SK-N-SH treated with all-trans-retinoic acid at 6 μM for 48 hours (cell line): ENCODE measurements around the gene SEC24A.
"Not testable (repeated sequence)": the region's sequence is repeated elsewhere in the genome, so short reads cannot be mapped to it uniquely, and the experiment has no call there.

Experiments
- ATAC-seq: fragments of 200-7000 bp; cut with Tn5 transposase; 3 replicates; pipeline ENCODE4 v1.9.1; 2020; ENCODE audit warnings: mild to moderate bottlenecking, moderate library complexity
- ARNTL ChIP-seq: fragments of 450-650 bp; formaldehyde crosslinking; IDR thresholded peaks from 2 replicates; pipeline ENCODE4 v1.5.0; 2020; ENCODE audit warnings: low read depth, mild to moderate bottlenecking, moderate library complexity, borderline replicate concordance
- BACH2 ChIP-seq: fragments of 250-450 bp; sonication (Bioruptor Pico); IDR thresholded peaks from 2 replicates; pipeline ENCODE4 v1.9.0; 2021; ENCODE audit warnings: mild to moderate bottlenecking, borderline replicate concordance
- CREB5 ChIP-seq: fragments of 250-450 bp; sonication (Bioruptor Pico); IDR thresholded peaks from 2 replicates; pipeline ENCODE4 v1.5.1; 2020; ENCODE audit warnings: low read depth, mild to moderate bottlenecking, moderate library complexity
- ESRRG ChIP-seq: fragments of 250-450 bp; sonication (Bioruptor Pico); IDR thresholded peaks from 2 replicates; pipeline ENCODE4 v1.6.1; 2021; ENCODE audit warnings: mild to moderate bottlenecking
- GLIS3 ChIP-seq: fragments of 250-450 bp; sonication (Bioruptor Pico); IDR thresholded peaks from 2 replicates; pipeline ENCODE4 v1.5.0; 2020; ENCODE audit warnings: mild to moderate bottlenecking, moderate library complexity
- ISL1 ChIP-seq: fragments of 250-450 bp; sonication (Bioruptor Pico); IDR thresholded peaks from 2 replicates; pipeline ENCODE4 v2.1.2; 2022; ENCODE audit warnings: mild to moderate bottlenecking, moderate library complexity
- RARB ChIP-seq: fragments of 250-450 bp; sonication (Bioruptor Pico); IDR thresholded peaks from 2 replicates; pipeline ENCODE4 v1.8.0; 2021; ENCODE audit warnings: mild to moderate bottlenecking, moderate library complexity
- SNAI2 ChIP-seq: fragments of 250-450 bp; sonication (Bioruptor Pico); IDR thresholded peaks from 2 replicates; pipeline ENCODE4 v1.5.0; 2020; ENCODE audit warnings: mild to moderate bottlenecking, moderate library complexity
- TCF4 ChIP-seq: fragments of 250-450 bp; sonication (Bioruptor Pico); IDR thresholded peaks from 2 replicates; pipeline ENCODE4 v1.8.0; 2021; ENCODE audit warnings: mild to moderate bottlenecking, moderate library complexity, borderline replicate concordance
- TOX ChIP-seq: fragments of 250-450 bp; sonication (Bioruptor Pico); IDR thresholded peaks from 2 replicates; pipeline ENCODE4 v1.8.0; 2021; ENCODE audit warnings: mild to moderate bottlenecking, moderate library complexity, borderline replicate concordance
- ZC3H10 ChIP-seq: fragments of 250-450 bp; sonication (Bioruptor Pico); IDR thresholded peaks from 2 replicates; pipeline ENCODE4 v1.5.1; 2021; ENCODE audit warnings: mild to moderate bottlenecking, moderate library complexity
- ZFP3 ChIP-seq: fragments of 250-450 bp; sonication (Bioruptor Pico); IDR thresholded peaks from 2 replicates; pipeline ENCODE4 v1.5.0; 2020; ENCODE audit warnings: mild to moderate bottlenecking, moderate library complexity
- ZFP30 ChIP-seq: fragments of 450-650 bp; formaldehyde crosslinking; IDR thresholded peaks from 2 replicates; pipeline ENCODE4 v1.5.0; 2022; ENCODE audit warnings: mild to moderate bottlenecking, moderate library complexity
- ZNF565 ChIP-seq: fragments of 450-650 bp; formaldehyde crosslinking; conservative IDR thresholded peaks from 2 replicates; pipeline ENCODE4 v1.5.0; 2020; ENCODE audit warnings: low read depth, mild to moderate bottlenecking, moderate library complexity
- ZNF70 ChIP-seq: fragments of 450-650 bp; formaldehyde crosslinking; IDR thresholded peaks from 2 replicates; pipeline ENCODE4 v1.5.0; 2020; ENCODE audit warnings: mild to moderate bottlenecking, moderate library complexity
- ZNF8 ChIP-seq: fragments of 450-650 bp; formaldehyde crosslinking; IDR thresholded peaks from 2 replicates; pipeline ENCODE4 v1.5.0; 2020; ENCODE audit warnings: mild to moderate bottlenecking, moderate library complexity
- TF ChIP-seq, protein P1 (sequence below): fragments of 250-450 bp; sonication (Bioruptor Pico); IDR thresholded peaks from 2 replicates; pipeline ENCODE4 v1.5.1; 2021; ENCODE audit warnings: mild to moderate bottlenecking, moderate library complexity
- TF ChIP-seq, protein P2 (sequence below): fragments of 250-450 bp; sonication (Bioruptor Pico); IDR thresholded peaks from 2 replicates; pipeline ENCODE4 v1.8.0; 2021; ENCODE audit warnings: low read depth, mild to moderate bottlenecking, moderate library complexity, borderline replicate concordance
- TF ChIP-seq, protein P3 (sequence below): fragments of 250-450 bp; sonication (Bioruptor Pico); IDR thresholded peaks from 2 replicates; pipeline ENCODE4 v1.5.0; 2020; ENCODE audit warnings: mild to moderate bottlenecking, moderate library complexity

SEC24A gene

GRCh38 chr5:134662971-134663370, 14.4 kb downstream of the SEC24A start:
- TF ChIP-seq ZFP3 (no peak), RARB (CRISPR knock-in tag) (no peak), ZFP30 (CRISPR knock-in tag) (no peak), BACH2 (no peak), SNAI2 (CRISPR knock-in tag) (no peak), ZC3H10 (CRISPR knock-in tag) (no peak)
- no peak for ATAC-seq

DNA sequence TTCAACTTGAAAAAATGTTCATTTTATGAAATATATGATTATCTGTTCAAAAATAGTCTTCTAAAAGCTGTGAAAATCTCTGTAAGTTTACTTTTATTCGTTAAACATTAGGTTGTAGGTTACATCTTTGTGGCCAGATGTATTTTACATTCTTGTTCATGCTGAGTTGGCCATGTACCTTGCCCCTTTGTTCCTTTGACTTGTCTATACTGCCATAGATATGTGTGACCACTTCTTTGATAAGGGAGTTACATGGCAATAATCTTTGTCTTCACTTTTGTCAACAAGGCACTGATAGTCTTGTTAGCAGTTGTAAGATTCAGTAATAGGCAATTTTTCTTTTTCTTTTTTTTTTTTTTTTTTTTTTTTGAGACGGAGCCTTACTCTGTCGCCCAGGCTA, 15.9 kb downstream of the SEC24A start:
- TF ChIP-seq CREB5 (CRISPR knock-in tag): no peak
- no peak for TF ChIP-seq TOX (CRISPR knock-in tag)
- TF ChIP-seq ZNF565 (CRISPR knock-in tag): no peak
- TF ChIP-seq, protein P1, sequence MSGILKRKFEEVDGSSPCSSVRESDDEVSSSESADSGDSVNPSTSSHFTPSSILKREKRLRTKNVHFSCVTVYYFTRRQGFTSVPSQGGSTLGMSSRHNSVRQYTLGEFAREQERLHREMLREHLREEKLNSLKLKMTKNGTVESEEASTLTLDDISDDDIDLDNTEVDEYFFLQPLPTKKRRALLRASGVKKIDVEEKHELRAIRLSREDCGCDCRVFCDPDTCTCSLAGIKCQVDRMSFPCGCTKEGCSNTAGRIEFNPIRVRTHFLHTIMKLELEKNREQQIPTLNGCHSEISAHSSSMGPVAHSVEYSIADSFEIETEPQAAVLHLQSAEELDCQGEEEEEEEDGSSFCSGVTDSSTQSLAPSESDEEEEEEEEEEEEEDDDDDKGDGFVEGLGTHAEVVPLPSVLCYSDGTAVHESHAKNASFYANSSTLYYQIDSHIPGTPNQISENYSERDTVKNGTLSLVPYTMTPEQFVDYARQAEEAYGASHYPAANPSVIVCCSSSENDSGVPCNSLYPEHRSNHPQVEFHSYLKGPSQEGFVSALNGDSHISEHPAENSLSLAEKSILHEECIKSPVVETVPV (CRISPR knock-in tag): no peak
- no peak for TF ChIP-seq ARNTL (CRISPR knock-in tag)
- TF ChIP-seq, protein P2, sequence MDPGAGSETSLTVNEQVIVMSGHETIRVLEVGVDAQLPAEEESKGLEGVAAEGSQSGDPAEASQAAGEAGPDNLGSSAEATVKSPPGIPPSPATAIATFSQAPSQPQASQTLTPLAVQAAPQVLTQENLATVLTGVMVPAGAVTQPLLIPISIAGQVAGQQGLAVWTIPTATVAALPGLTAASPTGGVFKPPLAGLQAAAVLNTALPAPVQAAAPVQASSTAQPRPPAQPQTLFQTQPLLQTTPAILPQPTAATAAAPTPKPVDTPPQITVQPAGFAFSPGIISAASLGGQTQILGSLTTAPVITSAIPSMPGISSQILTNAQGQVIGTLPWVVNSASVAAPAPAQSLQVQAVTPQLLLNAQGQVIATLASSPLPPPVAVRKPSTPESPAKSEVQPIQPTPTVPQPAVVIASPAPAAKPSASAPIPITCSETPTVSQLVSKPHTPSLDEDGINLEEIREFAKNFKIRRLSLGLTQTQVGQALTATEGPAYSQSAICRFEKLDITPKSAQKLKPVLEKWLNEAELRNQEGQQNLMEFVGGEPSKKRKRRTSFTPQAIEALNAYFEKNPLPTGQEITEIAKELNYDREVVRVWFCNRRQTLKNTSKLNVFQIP (CRISPR knock-in tag): no peak
- no peak for TF ChIP-seq TCF4 (CRISPR knock-in tag)
- TF ChIP-seq ISL1 (CRISPR knock-in tag): no peak
- TF ChIP-seq, protein P3, sequence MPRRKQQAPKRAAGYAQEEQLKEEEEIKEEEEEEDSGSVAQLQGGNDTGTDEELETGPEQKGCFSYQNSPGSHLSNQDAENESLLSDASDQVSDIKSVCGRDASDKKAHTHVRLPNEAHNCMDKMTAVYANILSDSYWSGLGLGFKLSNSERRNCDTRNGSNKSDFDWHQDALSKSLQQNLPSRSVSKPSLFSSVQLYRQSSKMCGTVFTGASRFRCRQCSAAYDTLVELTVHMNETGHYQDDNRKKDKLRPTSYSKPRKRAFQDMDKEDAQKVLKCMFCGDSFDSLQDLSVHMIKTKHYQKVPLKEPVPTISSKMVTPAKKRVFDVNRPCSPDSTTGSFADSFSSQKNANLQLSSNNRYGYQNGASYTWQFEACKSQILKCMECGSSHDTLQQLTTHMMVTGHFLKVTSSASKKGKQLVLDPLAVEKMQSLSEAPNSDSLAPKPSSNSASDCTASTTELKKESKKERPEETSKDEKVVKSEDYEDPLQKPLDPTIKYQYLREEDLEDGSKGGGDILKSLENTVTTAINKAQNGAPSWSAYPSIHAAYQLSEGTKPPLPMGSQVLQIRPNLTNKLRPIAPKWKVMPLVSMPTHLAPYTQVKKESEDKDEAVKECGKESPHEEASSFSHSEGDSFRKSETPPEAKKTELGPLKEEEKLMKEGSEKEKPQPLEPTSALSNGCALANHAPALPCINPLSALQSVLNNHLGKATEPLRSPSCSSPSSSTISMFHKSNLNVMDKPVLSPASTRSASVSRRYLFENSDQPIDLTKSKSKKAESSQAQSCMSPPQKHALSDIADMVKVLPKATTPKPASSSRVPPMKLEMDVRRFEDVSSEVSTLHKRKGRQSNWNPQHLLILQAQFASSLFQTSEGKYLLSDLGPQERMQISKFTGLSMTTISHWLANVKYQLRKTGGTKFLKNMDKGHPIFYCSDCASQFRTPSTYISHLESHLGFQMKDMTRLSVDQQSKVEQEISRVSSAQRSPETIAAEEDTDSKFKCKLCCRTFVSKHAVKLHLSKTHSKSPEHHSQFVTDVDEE (CRISPR knock-in tag): no peak
- TF ChIP-seq BACH2: no peak
- no peak for TF ChIP-seq ZFP3
- no peak for TF ChIP-seq GLIS3 (CRISPR knock-in tag)
- no peak for TF ChIP-seq ESRRG (CRISPR knock-in tag)
- TF ChIP-seq RARB (CRISPR knock-in tag): no peak
- no peak for ATAC-seq

GRCh38 chr5:134673546-134673945, 25.0 kb downstream of the SEC24A start:
- not testable (repeated sequence) for ATAC-seq

DNA sequence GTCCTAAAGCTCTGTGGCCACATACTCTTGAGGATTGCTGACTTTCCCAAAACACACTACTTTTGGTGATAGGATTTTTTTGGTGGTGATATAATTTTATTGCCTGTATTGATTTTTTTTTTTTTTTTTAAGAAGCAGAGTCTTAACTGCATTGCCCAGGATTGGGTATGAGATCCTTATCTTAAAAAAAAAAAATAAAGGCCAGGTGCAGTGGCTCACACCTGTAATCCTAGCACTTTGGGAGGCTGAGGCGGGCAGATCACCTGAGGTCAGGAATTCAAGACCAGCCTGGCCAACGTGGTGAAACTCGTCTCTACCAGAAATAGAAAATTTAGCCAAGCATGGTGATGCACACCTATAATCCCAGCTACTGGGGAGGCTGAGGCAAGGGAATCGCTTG, 28.8 kb downstream of the SEC24A start:
- not testable (repeated sequence) for ATAC-seq

GRCh38 chr5:134690144-134690543, 41.6 kb downstream of the SEC24A start:
- not testable (repeated sequence) for ATAC-seq

DNA sequence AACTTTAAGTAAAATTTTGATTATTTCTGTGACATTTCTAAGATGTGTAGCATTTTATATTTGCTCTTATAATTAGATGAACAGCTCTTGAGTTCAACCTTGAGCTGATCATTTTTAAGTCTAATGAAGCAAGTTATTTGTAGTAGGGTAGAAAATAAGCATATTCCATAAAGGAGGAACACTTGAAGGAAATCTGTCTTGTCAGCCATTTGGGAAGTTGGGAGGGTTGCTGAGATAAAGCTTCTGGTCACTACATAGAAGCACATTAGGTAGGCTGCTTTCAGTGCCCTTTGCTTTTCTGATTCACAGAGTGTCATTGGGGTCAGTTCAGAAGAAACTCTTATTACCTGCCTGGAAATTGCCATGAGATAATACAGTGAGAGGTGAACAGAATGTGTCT, 44.1 kb downstream of the SEC24A start:
- no peak for TF ChIP-seq SNAI2 (CRISPR knock-in tag)
- no peak for TF ChIP-seq ZFP30 (CRISPR knock-in tag)
- TF ChIP-seq ISL1 (CRISPR knock-in tag): no peak
- TF ChIP-seq RARB (CRISPR knock-in tag): no peak
- TF ChIP-seq, protein P3 (CRISPR knock-in tag): no peak
- TF ChIP-seq ZNF70: no peak
- no peak for TF ChIP-seq ZNF8 (CRISPR knock-in tag)
- no peak for TF ChIP-seq ESRRG (CRISPR knock-in tag)
- no peak for ATAC-seq
